DMS79 treated with DMSO at 0.1 percent for 48 hours (cell line): ENCODE data around the gene PTPRT.

Experiments used
- DNase-seq: peaks from one replicate; lab custom pipeline; 2025; lab: John Stamatoyannopoulos, UW

Gene PTPRT

GRCh38 chr20:43022568-43022967 is 167.1 kb downstream of the PTPRT start:
- DNase-seq, result no peak

- DNase-seq, result no peak
Measured at GRCh38 chr20:43022081-43022480, 167.6 kb downstream of the PTPRT start.

GRCh38 chr20:43017241-43018030 is 172.3 kb downstream of the PTPRT start:
- DNase-seq, result no peak

- no peak for DNase-seq
Measured at GRCh38 chr20:43016257-43016656, 173.4 kb downstream of the PTPRT start.

GRCh38 chr20:43015566-43015965 is 174.1 kb downstream of the PTPRT start:
- no peak for DNase-seq

- DNase-seq, result no peak
Measured at GRCh38 chr20:43014206-43014605, 175.5 kb downstream of the PTPRT start.

GRCh38 chr20:43011491-43011890 is 178.2 kb downstream of the PTPRT start:
- DNase-seq, result no peak

- DNase-seq, result no peak
Measured at GRCh38 chr20:43009532-43009931, 180.2 kb downstream of the PTPRT start.

- DNase-seq, result no peak
Measured at GRCh38 chr20:43007525-43007924, 182.2 kb downstream of the PTPRT start.

- no peak for DNase-seq
Measured at GRCh38 chr20:43006651-43007375, 182.9 kb downstream of the PTPRT start.

- no peak for DNase-seq
Measured at GRCh38 chr20:43003318-43003944, 186.3 kb downstream of the PTPRT start.

- DNase-seq, result no peak
Measured at GRCh38 chr20:42996141-42996540, 193.6 kb downstream of the PTPRT start.

- DNase-seq, result no peak
Measured at GRCh38 chr20:42988319-42988718, 201.4 kb downstream of the PTPRT start.

- DNase-seq, result no peak
Measured at GRCh38 chr20:42987376-42988114, 202.2 kb downstream of the PTPRT start.

- DNase-seq, result no peak
Measured at GRCh38 chr20:42986143-42986773, 203.4 kb downstream of the PTPRT start.

GRCh38 chr20:42985628-42986027 is 204.1 kb downstream of the PTPRT start:
- DNase-seq, result no peak

- no peak for DNase-seq
Measured at GRCh38 chr20:42982218-42982617, 207.5 kb downstream of the PTPRT start.

GRCh38 chr20:42981253-42981652 is 208.5 kb downstream of the PTPRT start:
- no peak for DNase-seq

- DNase-seq, result no peak
Measured at GRCh38 chr20:42979720-42980119, 210.0 kb downstream of the PTPRT start.

- DNase-seq, result no peak
Measured at GRCh38 chr20:42978184-42978974, 211.3 kb downstream of the PTPRT start.

- no peak for DNase-seq
Measured at GRCh38 chr20:42975974-42976373, 213.7 kb downstream of the PTPRT start.
